Thoracic aorta (tissue), 2 donors: ENCODE measurements around the gene MLC1. TPM values are rescaled to one million over a fixed set of nuclear protein-coding genes. Genes with fewer than 3 reads are reported as not detected.

Experiments used
- ATAC-seq: fragments of 150-250 bp; one replicate; pipeline ENCODE4 v1.8.0; 2017; ENCODE audit warnings: low read depth; ENCODE audit not compliant: insufficient number of reproducible peaks, low FRiP score
- DNase-seq: peaks from one replicate; pipeline ENCODE4 v3.0.0-alpha.2; 2020; ENCODE audit warnings: low spot score
- H3K27ac ChIP-seq, 2 donors: fragments of 200-600 bp; sonication (generic); 1 replicate in 1 of 2; 2 replicates in 1 of 2; pipeline ENCODE4 v1.5.1; 2016; ENCODE audit warnings: mild to moderate bottlenecking in 2 of 2, moderate library complexity in 2 of 2
- H3K27me3 ChIP-seq: fragments of 200-600 bp; sonication (generic); replicated peaks from 2 replicates; pipeline ENCODE4 v1.6.0; 2016; ENCODE audit warnings: mild to moderate bottlenecking; ENCODE audit not compliant: insufficient read depth
- H3K36me3 ChIP-seq: fragments of 200-600 bp; sonication (generic); one replicate; pipeline ENCODE4 v1.5.1; 2016
- H3K4me1 ChIP-seq, 2 donors: fragments of 200-600 bp; sonication (generic); 1 replicate in 1 of 2; 2 replicates in 1 of 2; pipeline versions ENCODE4 v1.5.1 to v1.6.0; 2016; ENCODE audit warnings: low read depth in 2 of 2, mild to moderate bottlenecking in 1 of 2; ENCODE audit not compliant: control insufficient read depth in 1 of 2
- H3K4me3 ChIP-seq: fragments of 200-600 bp; sonication (generic); 2 replicates; pipeline ENCODE4 v1.5.1; 2016; ENCODE audit warnings: mild to moderate bottlenecking
- H3K9me3 ChIP-seq: fragments of 200-600 bp; sonication (generic); 2 replicates; pipeline ENCODE4 v1.5.1; 2016
- total RNA-seq, 2 donors: library from RNA; depleted of rRNA; stranded (reverse); fragments of >200 nt; gene quantifications; one replicate each; pipeline versions ENCODE4 v1.1.0 to v1.2.3, GENCODE V29; 2016
- TF ChIP-seq, protein P1 (sequence below): fragments of 200-600 bp; sonication (generic); IDR thresholded peaks from one replicate; pipeline ENCODE4 v1.5.1; 2019; ENCODE audit warnings: antibody characterized with exemption

MLC1 gene
- total RNA-seq, 2 donors from 2014 or later, result 1.6 to 4.3 TPM

- DNase-seq (no peak), ATAC-seq (no peak)
- Histone ChIP-seq H3K27me3 (no peaks in the 10 kb centered on the region), H3K4me1 (peaks cover 0 to 8% of the 10 kb centered on the region in 2 donors), H3K4me3 (no peak overlapping the region), H3K36me3 (no peaks in the 10 kb centered on the region), H3K27ac (no peak overlapping the region), H3K9me3 (no peaks in the 10 kb centered on the region)
- TF ChIP-seq, protein P1, sequence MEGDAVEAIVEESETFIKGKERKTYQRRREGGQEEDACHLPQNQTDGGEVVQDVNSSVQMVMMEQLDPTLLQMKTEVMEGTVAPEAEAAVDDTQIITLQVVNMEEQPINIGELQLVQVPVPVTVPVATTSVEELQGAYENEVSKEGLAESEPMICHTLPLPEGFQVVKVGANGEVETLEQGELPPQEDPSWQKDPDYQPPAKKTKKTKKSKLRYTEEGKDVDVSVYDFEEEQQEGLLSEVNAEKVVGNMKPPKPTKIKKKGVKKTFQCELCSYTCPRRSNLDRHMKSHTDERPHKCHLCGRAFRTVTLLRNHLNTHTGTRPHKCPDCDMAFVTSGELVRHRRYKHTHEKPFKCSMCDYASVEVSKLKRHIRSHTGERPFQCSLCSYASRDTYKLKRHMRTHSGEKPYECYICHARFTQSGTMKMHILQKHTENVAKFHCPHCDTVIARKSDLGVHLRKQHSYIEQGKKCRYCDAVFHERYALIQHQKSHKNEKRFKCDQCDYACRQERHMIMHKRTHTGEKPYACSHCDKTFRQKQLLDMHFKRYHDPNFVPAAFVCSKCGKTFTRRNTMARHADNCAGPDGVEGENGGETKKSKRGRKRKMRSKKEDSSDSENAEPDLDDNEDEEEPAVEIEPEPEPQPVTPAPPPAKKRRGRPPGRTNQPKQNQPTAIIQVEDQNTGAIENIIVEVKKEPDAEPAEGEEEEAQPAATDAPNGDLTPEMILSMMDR, result no peak
These were observed 52.2 kb downstream of the MLC1 start for GRCh38 chr22:50032941-50033601.

DNA sequence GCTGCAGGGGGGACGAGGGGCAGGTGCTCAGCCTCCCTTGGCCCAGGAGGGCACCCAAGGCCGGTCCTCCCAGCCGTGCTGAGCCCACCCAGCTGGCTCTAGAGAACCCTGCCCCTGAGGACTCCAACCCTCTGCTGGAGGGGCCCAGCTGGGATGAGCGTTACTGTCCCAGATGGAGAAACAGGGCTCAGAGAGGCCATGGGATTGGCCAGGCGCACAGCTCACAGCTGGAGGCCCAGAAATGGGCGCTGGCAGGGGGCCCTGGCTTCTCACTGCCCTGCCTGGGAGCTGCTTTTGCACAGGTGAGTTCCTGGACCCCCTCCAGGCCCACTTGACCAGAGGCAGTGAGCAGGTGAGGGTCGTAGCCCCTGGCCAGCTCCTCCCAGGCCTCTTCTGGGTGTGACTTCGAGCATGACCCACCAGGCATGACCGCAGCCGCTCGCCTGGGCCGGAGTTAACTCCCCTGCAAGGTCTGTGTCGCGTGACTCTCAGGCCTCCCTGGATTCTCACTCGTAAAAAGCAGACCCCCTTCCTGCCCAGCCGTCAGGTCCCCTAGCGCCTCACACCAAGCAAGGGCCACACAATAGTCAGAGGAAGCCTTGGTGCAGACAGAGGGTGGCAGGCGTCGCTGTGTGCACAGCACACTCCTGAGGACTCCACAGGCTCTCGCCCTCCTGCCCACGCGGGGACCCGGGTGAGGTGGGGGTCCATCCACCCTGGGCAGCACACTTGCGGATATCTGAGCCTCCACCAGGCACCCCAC is 52.9 kb downstream of the MLC1 start:
- Histone ChIP-seq H3K4me3 (no peak overlapping the region), H3K9me3 (no peaks in the 10 kb centered on the region), H3K27ac (no peak overlapping the region), H3K27me3 (no peaks in the 10 kb centered on the region), H3K4me1 (peaks cover 0 to 8% of the 10 kb centered on the region in 2 donors), H3K36me3 (no peaks in the 10 kb centered on the region)
- TF ChIP-seq, protein P1, result no peak
- no peak for ATAC-seq
- no peak for DNase-seq

- H3K4me1 ChIP-seq, result peaks cover 0 to 8% of the 10 kb centered on the region in 2 donors
- no peaks in the 10 kb centered on the region for H3K36me3 ChIP-seq
- TF ChIP-seq, protein P1, result no peak
- no peak overlapping the region for H3K27ac ChIP-seq
- DNase-seq (no peak), ATAC-seq (no peak)
- H3K27me3 ChIP-seq, result no peaks in the 10 kb centered on the region
- no peaks in the 10 kb centered on the region for H3K9me3 ChIP-seq
- no peak overlapping the region for H3K4me3 ChIP-seq
These were observed 53.8 kb downstream of the MLC1 start for GRCh38 chr22:50031189-50032091.

GRCh38 chr22:50030297-50031188 is 54.7 kb downstream of the MLC1 start:
- DNase-seq (no peak), ATAC-seq (no peak)
- Histone ChIP-seq H3K9me3 (no peaks in the 10 kb centered on the region), H3K27me3 (no peaks in the 10 kb centered on the region), H3K27ac (no peak overlapping the region), H3K36me3 (no peaks in the 10 kb centered on the region), H3K4me3 (peak overlapping the region; percentile 47), H3K4me1 (peaks cover 0 to 8% of the 10 kb centered on the region in 2 donors)
- TF ChIP-seq, protein P1, result peak; percentile 84
